Fibroblast of pulmonary artery (primary cell): ENCODE data around the gene ZNF664.

Experiments
- DNase-seq: peaks from one replicate; pipeline ENCODE4 v3.0.0-alpha.2; 2010; ENCODE audit warnings: low read depth
- H3K4me3 ChIP-seq: replicated peaks from 2 replicates; pipeline ENCODE4 v1.5.1; 2011; ENCODE audit warnings: low read depth, mild to moderate bottlenecking, control low read depth, low read length, moderate library complexity
- TF ChIP-seq, protein P1 (sequence below): IDR thresholded peaks from 2 replicates; pipeline ENCODE4 v1.5.1; 2011; ENCODE audit warnings: mild to moderate bottlenecking, control low read depth, low read length, inconsistent platforms; ENCODE audit errors: missing control alignments

Gene ZNF664

DNA sequence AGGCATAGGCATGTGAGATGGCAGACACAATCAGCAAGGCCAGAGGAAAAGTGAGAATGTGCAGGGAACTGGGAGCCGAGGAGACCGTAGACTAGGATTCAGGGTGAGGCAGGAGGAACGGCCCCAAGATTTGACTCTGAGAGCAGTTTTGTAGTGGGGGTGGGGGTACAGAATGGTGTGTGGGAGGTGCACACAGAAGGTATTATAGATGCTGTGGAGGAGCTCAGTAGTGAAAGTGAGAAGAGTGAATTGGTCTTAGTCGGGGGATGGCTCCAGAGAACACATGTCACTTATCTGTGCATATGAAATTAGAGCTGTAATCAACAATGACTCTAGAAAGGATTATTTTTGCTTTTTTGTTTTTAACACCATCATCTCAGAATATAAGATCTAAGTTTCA lies 11.9 kb downstream of the ZNF664 start:
- no peak for DNase-seq
- TF ChIP-seq, protein P1, sequence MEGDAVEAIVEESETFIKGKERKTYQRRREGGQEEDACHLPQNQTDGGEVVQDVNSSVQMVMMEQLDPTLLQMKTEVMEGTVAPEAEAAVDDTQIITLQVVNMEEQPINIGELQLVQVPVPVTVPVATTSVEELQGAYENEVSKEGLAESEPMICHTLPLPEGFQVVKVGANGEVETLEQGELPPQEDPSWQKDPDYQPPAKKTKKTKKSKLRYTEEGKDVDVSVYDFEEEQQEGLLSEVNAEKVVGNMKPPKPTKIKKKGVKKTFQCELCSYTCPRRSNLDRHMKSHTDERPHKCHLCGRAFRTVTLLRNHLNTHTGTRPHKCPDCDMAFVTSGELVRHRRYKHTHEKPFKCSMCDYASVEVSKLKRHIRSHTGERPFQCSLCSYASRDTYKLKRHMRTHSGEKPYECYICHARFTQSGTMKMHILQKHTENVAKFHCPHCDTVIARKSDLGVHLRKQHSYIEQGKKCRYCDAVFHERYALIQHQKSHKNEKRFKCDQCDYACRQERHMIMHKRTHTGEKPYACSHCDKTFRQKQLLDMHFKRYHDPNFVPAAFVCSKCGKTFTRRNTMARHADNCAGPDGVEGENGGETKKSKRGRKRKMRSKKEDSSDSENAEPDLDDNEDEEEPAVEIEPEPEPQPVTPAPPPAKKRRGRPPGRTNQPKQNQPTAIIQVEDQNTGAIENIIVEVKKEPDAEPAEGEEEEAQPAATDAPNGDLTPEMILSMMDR: no peak
- no peak overlapping the region for H3K4me3 ChIP-seq

DNA sequence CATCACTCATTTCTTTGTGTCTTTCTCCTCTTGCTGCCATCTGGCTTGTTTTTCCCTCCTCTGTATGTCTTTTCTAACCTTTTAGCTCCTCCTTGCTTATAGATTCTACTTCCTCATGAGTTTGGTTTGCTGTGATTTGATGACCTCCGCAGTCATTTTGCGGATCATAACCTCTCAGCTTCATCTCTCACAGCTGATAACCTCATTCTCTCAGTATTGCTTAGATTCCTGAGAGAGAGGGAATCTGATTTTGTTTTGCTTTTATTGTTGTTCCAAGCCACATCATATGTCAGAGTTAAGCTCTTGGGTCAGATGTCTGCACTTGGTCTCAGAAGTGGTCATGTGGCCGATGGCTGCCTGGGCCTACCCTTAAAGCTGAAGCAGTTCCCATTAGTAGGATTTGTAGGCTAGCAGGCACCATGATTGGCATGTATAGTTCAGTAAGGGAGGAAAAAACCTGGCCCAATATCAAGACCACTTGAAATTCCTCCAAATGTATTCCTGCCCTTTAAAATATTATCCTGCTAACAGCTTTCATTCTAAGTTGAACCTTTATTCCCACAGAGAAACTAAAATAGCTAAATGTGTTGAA lies 13.5 kb downstream of the ZNF664 start:
- no peak for DNase-seq
- TF ChIP-seq, protein P1: no peak
- H3K4me3 ChIP-seq: no peak overlapping the region

DNA sequence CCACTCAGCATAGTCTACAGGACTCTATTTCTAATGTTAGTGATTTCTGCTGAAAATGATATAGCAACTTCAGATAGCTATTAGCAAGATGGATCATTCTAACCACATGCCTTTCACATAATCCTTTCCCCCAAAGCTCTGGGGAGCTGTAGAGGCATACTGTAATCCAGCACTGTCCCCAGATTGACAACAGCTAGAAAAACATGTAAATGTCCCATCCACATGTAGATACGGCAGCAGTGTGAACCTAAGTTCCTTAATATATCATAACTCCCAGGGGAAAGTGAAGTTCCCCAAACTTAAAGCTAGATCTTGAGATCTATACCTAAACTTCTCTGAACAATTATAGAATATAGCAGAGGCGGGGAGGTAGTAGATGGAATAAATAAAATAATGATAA lies 14.0 kb downstream of the ZNF664 start:
- H3K4me3 ChIP-seq: no peak overlapping the region
- no peak for DNase-seq
- TF ChIP-seq, protein P1: no peak

DNA sequence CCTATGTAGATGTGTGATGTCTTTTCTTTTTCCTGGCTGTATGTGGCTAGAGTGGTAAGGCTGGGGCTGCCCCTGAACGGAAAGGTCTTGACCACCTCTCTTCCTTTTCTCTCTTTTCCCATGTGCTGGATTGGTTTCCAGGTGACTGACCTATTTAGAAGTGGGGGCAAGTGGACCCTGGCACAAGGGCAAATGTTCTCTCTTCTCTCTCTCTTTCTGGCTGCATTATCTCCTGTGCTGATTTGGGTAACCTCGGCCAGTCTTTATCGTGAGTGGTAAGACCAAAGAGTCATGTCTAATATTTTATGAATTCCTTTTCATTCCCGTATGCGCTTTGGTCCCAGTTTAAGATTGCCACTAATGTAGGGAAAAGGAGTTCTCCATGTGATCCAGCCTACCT lies 16.2 kb downstream of the ZNF664 start:
- DNase-seq: no peak
- TF ChIP-seq, protein P1: no peak
- H3K4me3 ChIP-seq: no peak overlapping the region

DNA sequence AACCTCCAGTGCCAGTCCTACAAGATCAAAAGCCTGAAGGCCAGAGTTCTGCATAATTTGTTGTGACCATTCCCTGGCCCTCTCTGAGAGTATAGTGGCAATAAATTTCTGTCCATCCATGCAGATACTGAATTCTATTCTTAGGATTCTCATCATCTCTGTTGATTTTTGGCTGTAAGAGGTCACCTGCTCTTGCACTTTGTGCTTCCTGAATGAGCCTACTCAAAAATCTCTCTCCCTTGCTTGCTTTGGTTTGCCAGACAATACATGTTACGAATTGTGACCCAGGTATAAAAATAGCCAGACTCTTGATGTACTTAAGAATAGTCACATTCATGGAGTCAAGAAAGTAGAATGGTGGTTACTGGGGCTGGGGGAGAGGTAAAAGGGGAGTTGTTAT lies 16.7 kb downstream of the ZNF664 start:
- no peak overlapping the region for H3K4me3 ChIP-seq
- TF ChIP-seq, protein P1: no peak
- no peak for DNase-seq

DNA sequence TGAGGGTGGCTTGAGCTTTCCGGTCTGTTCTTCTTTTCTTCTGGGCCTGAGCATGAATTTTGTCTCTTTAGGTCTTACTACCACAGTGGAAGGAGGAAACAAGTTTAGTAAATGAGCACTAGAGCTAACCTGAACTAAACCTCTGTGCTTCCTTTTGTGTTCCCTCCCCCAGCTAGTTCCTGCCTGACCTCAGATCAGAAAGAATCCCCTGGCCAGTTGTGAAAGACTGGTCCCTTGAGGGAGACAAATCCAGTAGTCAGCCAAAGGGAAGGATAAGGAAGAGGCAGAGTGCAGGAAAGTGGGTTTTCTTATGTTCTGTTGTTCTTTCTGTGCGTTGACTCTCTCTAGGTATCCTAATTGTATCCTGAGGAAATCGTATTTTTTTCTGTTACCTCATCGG lies 17.5 kb downstream of the ZNF664 start:
- H3K4me3 ChIP-seq: no peak overlapping the region
- DNase-seq: peak; percentile 88
- TF ChIP-seq, protein P1: no peak

DNA sequence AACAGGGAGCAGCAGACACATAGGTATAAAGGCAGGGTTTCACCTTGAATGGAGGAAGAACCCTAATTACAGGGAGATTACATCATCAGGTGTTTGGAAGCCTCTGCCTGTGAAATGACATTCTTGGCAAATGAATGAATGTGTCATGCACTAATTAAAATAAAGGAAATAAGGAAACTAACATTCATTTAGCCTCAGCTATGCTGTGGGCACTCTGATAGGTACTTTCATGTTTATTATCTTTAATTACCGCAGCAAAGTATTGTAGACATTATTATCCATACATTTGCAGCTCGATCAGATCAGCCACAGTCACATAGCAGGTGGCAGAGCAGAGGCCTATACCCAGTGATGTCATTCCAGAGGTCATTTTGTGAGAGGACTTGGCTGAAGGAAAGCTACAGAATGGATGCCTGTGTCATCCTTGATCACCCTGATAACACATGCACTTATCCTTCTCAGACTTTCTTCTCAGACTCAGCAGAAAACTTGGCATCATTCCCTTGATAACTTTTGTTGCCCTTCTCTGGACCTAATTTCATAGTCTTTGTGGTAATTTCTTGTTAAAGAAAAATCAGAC lies 18.4 kb downstream of the ZNF664 start:
- no peak for DNase-seq
- no peak overlapping the region for H3K4me3 ChIP-seq

More for the DNA sequence above, 18.4 kb downstream of the ZNF664 start:
- TF ChIP-seq, protein P1: no peak
